HFF-Myc (cell line): ENCODE measurements around the gene FAF1.
"Not testable (repeated sequence)": the region's sequence is repeated elsewhere in the genome, so short reads cannot be mapped to it uniquely, and the experiment has no call there.

Experiments
- DNase-seq: peaks from one replicate; pipeline ENCODE4 v3.0.0-alpha.2; 2011; ENCODE audit warnings: low read depth; ENCODE audit errors: extremely low read depth
- H3K4me3 ChIP-seq: replicated peaks from 2 replicates; pipeline ENCODE4 v1.5.1; 2011; ENCODE audit warnings: low read depth, mild to moderate bottlenecking, control low read depth, low read length
- CTCF ChIP-seq: IDR thresholded peaks from 2 replicates; pipeline ENCODE4 v1.5.1; 2012; ENCODE audit warnings: mild to moderate bottlenecking, low read depth, low read length, control low read depth; ENCODE audit errors: missing control alignments

The FAF1 gene

GRCh38 chr1:50902419-50902818 lies 57.6 kb downstream of the FAF1 start:
- no peak for TF ChIP-seq CTCF
- no peak for DNase-seq

GRCh38 chr1:50901872-50902271 lies 58.2 kb downstream of the FAF1 start:
- no peak overlapping the region for H3K4me3 ChIP-seq
- TF ChIP-seq CTCF, result no peak
- no peak for DNase-seq

More at GRCh38 chr1:50902419-50902818, 57.6 kb downstream of the FAF1 start:
- H3K4me3 ChIP-seq, result no peak overlapping the region

GRCh38 chr1:50898773-50899172 lies 61.3 kb downstream of the FAF1 start:
- H3K4me3 ChIP-seq, result no peak overlapping the region
- DNase-seq, result no peak
- TF ChIP-seq CTCF, result no peak

GRCh38 chr1:50894340-50894739 lies 65.7 kb downstream of the FAF1 start:
- H3K4me3 ChIP-seq, result no peak overlapping the region
- no peak for DNase-seq
- no peak for TF ChIP-seq CTCF

- H3K4me3 ChIP-seq, result no peak overlapping the region
- no peak for DNase-seq
- TF ChIP-seq CTCF, result no peak
Observed at GRCh38 chr1:50893466-50893865, 66.6 kb downstream of the FAF1 start.

- not testable (repeated sequence) for H3K4me3 ChIP-seq, DNase-seq
Observed at GRCh38 chr1:50887555-50887954, 72.5 kb downstream of the FAF1 start.

- H3K4me3 ChIP-seq, result no peak overlapping the region
- no peak for DNase-seq
- TF ChIP-seq CTCF, result no peak
Observed at GRCh38 chr1:50880373-50880772, 79.7 kb downstream of the FAF1 start.

- H3K4me3 ChIP-seq, result no peak overlapping the region
- TF ChIP-seq CTCF, result no peak
- no peak for DNase-seq
Observed at GRCh38 chr1:50879137-50879536, 80.9 kb downstream of the FAF1 start.
